GM18505 (cell line): ENCODE measurements around the gene DGKG.

ENCODE experiments used
- ATAC-seq: cut with Tn5 transposase; IDR thresholded peaks from one replicate; pipeline ENCODE4 v1.9.1; 2021; ENCODE audit not compliant: unreplicated experiment
- POLR2A ChIP-seq: IDR thresholded peaks from 4 replicates; pipeline ENCODE4 v1.6.1; 2011; ENCODE audit warnings: borderline replicate concordance; ENCODE audit not compliant: insufficient read depth, insufficient read length; ENCODE audit errors: extremely low read depth

The DGKG gene

GRCh38 chr3:186360779-186361178 is 1.3 kb downstream of the DGKG start:
- ATAC-seq = no peak

DNA sequence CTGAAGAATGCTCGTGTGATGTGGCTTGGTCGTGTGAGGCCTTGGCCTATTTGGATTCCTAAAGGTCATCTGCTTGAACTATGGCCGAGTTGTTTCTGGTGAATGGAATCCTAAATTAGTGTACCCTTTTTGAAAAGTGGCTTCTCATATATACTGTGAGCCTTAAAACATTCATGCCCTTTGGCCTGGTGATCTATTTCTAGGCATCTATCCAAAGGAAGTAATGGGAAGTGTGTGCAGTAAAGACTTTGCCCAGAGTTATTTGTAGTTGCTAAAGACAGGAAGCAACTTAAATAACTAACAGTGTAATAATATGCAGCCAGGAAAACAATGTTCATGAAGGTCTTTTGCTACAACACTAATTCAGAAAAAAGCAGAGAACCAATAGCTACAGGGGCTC is 3.0 kb downstream of the DGKG start:
- no peak for TF ChIP-seq POLR2A
- no peak for ATAC-seq

More at GRCh38 chr3:186360779-186361178, 1.3 kb downstream of the DGKG start:
- no peak for TF ChIP-seq POLR2A

DNA sequence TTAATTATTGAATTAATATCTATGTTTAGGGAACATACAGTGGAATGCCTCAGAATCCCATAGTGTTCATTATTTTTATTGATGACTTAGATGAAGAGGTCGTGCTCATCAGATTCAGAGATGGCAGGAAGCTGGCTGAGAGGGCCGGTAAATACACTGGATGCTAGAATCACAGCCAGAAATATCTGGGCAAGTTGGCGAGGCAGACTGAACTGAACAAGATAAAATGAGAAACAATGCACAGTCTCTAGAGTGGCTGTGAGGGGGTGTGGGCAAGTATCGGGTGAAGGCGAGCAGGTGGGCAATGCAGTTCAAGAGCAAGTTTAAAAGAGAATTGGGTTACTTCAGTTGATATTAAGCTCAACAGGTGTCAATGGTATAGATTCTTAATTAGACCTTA is 5.9 kb downstream of the DGKG start:
- no peak for ATAC-seq

GRCh38 chr3:186354100-186354499 is 7.9 kb downstream of the DGKG start:
- no peak for ATAC-seq
- TF ChIP-seq POLR2A = no peak

More for the DNA sequence above, 5.9 kb downstream of the DGKG start:
- no peak for TF ChIP-seq POLR2A

GRCh38 chr3:186352369-186352768 is 9.7 kb downstream of the DGKG start:
- no peak for ATAC-seq

DNA sequence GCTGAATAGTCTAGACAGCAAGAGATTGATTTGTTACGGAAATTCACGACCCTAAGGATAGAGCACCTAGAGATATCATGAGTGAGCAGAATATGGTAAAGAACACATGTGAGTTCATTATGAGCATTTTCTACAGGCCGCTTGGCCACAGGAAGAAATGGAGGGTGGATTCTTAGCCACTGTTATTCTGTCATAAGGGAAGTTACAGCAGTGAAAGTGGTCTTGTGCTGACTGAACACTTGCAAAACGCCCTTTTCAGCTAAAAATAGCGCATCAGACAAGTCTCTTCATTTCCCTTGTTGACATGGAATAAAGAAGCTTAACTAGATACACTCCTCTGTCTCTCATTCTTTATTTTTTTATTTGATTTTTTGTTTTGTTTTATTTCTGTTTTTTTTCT is 19.8 kb downstream of the DGKG start:
- ATAC-seq = no peak

More at GRCh38 chr3:186352369-186352768, 9.7 kb downstream of the DGKG start:
- no peak for TF ChIP-seq POLR2A

GRCh38 chr3:186340204-186340603 is 21.8 kb downstream of the DGKG start:
- no peak for ATAC-seq
- TF ChIP-seq POLR2A = no peak

More for the DNA sequence above, 19.8 kb downstream of the DGKG start:
- no peak for TF ChIP-seq POLR2A

- TF ChIP-seq POLR2A = no peak
- ATAC-seq = no peak
Observed at GRCh38 chr3:186339180-186339918, 22.7 kb downstream of the DGKG start.

- TF ChIP-seq POLR2A = no peak
- ATAC-seq = no peak
Observed at GRCh38 chr3:186333256-186333655, 28.8 kb downstream of the DGKG start.

DNA sequence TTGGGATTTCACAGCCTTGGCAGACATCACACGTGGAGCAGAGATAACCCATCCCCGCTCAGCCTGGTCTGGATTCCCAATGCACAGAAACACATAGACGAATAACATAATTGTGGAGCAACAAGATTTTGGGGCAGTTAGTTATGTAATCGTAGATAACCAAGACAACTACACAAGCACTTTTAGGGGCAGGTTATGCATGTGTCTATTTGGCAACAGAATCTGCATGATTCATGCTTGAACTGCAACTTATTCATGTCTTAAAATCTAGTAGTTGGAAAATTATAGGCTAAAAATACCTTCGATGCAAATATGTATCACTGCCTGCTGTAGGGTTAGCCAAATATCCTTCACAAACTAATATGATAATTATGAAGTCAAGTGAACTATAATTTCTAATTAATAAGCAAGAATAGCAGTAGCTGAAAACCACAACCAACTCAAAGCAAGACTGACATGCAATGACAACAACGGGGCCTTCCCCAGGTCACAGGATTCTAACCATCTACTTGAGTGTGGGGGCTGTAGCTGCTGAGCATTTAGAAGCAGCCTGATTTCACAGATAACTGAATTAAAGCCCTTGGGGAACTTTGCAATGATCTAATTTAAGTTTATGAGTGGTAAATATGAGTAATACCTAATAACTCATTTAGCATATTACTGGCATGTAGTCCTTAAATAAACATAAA is 31.1 kb downstream of the DGKG start:
- no peak for ATAC-seq
- TF ChIP-seq POLR2A = no peak

DNA sequence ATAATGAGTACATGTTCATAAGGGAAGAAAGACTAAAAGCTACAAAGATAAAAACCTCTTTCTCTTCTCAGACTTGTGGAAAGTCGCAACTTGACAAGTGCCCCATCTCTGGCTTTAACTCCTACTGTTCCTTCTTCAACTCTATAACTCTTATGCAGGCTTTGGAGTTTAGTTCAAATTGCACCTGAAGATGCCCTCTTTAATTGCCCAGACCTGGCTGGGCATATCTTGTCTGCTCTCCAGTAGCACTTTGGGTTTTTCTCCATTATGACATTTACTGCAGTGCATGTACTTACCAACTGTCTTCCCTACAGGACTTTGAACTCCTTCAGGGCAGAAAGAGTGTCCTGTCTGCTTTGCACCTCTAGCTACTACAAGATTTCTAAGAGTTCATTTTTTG is 32.4 kb downstream of the DGKG start:
- TF ChIP-seq POLR2A = no peak
- ATAC-seq = no peak

DNA sequence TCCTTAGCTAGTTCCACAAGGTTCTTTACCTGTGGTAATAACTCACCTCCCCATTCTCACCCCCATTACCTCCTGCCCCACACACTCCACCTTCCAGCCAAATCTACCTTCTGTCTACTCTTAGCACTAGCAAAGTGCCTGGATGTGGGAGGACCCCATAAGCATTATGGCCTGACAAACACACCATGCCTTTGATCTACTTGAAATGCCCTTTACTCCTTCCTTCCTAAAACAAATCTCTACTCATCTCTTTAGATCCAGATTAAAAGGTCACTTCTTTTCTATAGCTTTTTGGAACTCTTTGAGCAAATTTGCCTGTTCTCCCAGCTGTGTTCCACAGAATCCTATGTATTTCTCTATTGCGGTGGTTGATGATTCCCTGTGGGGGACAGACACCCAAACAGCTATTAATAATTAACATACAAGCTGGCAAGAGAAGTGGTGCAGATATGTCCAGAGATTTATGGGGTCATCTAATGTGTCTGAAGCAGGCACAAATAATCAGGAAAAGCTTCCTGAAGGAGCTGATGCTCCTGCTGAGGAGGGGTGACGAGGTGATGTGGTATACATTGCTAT is 34.0 kb downstream of the DGKG start:
- ATAC-seq = no peak

GRCh38 chr3:186322761-186323160 is 39.3 kb downstream of the DGKG start:
- ATAC-seq = no peak
- no peak for TF ChIP-seq POLR2A

More for the DNA sequence above, 34.0 kb downstream of the DGKG start:
- TF ChIP-seq POLR2A = no peak

DNA sequence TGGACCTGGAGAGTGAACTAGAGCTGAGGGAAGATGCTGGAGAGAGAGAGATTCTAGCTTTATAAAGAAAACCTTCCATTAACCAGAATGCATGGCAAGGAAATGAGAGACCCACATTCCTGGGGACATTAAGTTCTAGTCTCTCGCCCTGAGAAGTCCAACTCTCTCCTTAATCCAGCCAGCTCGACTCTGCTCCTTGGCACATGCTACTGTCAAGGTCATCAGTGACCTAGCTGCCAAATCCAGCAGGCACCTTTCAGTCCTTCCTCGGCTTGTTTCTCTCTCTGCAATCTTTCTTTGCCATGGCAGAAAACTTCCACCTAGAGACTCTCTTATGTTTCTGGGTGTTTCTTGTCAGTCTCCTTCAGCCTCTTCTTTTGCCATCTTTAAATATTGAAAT is 40.3 kb downstream of the DGKG start:
- no peak for TF ChIP-seq POLR2A
- no peak for ATAC-seq
